SK-N-SH (cell line): ENCODE results near the gene CHDH. TPM values are rescaled to one million over a fixed set of nuclear protein-coding genes. Genes with fewer than 3 reads are reported as not detected.

Source experiments
- CTCF ChIA-PET: fragments of 300-600, 350-600 bp; formaldehyde crosslinking; extraction: SDS; loops from one replicate; lab custom pipeline; 2021; lab: Yijun Ruan, JAX
- POLR2A ChIA-PET: fragments of 350-600 bp; sonication (Branson Sonifier 250); formaldehyde crosslinking; extraction: SDS; loops from one replicate; lab custom pipeline; 2020; ENCODE audit warnings: antibody characterized with exemption, inconsistent platforms; lab: Yijun Ruan, JAX
- DNase-seq: peaks from one replicate; pipeline ENCODE4 v3.0.0; 2012
- H2AFZ ChIP-seq: fragments of 200-600 bp; sonication (generic); 2 replicates; pipeline ENCODE4 v1.8.1; 2016; ENCODE audit warnings: antibody characterized with exemption, mild to moderate bottlenecking, low read depth
- H3F3A ChIP-seq: fragments of 200-600 bp; sonication (generic); replicated peaks from 2 replicates; pipeline ENCODE3; 2016; ENCODE audit warnings: antibody characterized with exemption, mild to moderate bottlenecking; ENCODE audit not compliant: insufficient read depth
- H3K27ac ChIP-seq, 2 experiments: fragments of 200-500 bp in 1 of 2; fragments of 200-600 bp in 1 of 2; sonication (Bioruptor generic) in 1 of 2; sonication (generic), shearing (Covaris generic) in 1 of 2; 2 replicates each; pipeline versions ENCODE4 v1.5.1 to v1.6.1; 2014 to 2016; ENCODE audit warnings: low read depth in 2 of 2, inconsistent platforms in 1 of 2, low read length in 1 of 2, mild to moderate bottlenecking in 1 of 2, mixed read lengths in 1 of 2
- H3K27me3 ChIP-seq: fragments of 200-600 bp; sonication (generic), shearing (Covaris generic); 2 replicates; pipeline ENCODE4 v1.6.1; 2016; ENCODE audit warnings: mixed run types; ENCODE audit not compliant: insufficient read depth
- H3K36me3 ChIP-seq, 2 experiments: fragments of 200-500 bp in 1 of 2; fragments of 200-600 bp in 1 of 2; sonication (Bioruptor generic) in 1 of 2; sonication (generic) in 1 of 2; replicated peaks in 1 of 2; 2 replicates each; pipeline versions ENCODE3 to v1.5.1; 2014 to 2016; ENCODE audit warnings: low read length in 1 of 2, mild to moderate bottlenecking in 1 of 2; ENCODE audit not compliant: insufficient read depth in 2 of 2, control insufficient read depth in 1 of 2
- H3K4me1 ChIP-seq, 2 experiments: fragments of 200-500 bp in 1 of 2; fragments of 200-600 bp in 1 of 2; sonication (Bioruptor generic) in 1 of 2; sonication (generic), shearing (Covaris generic) in 1 of 2; 2 replicates each; pipeline versions ENCODE4 v1.5.1 to v1.6.1; 2014 to 2016; ENCODE audit warnings: low read depth in 1 of 2, low read length in 1 of 2, mixed run types in 1 of 2; ENCODE audit not compliant: insufficient read depth in 2 of 2, control insufficient read depth in 1 of 2
- H3K4me2 ChIP-seq: fragments of 200-600 bp; sonication (generic), shearing (Covaris generic); 2 replicates; pipeline ENCODE4 v1.6.1; 2017; ENCODE audit warnings: mixed run types
- H3K4me3 ChIP-seq, 2 experiments: fragments of 200-500 bp in 1 of 2; fragments of 200-600 bp in 1 of 2; sonication (Bioruptor generic) in 1 of 2; sonication (generic), shearing (Covaris generic) in 1 of 2; 2 replicates each; pipeline versions ENCODE4 v1.5.1 to v1.8.1; 2014 to 2016; ENCODE audit warnings: low read depth in 2 of 2, inconsistent platforms in 1 of 2, low read length in 1 of 2, mild to moderate bottlenecking in 1 of 2, mixed read lengths in 1 of 2, moderate library complexity in 1 of 2
- H3K79me2 ChIP-seq: fragments of 200-600 bp; sonication (generic); 2 replicates; pipeline ENCODE4 v1.8.1; 2017; ENCODE audit warnings: mild to moderate bottlenecking; ENCODE audit not compliant: insufficient read depth
- H3K9ac ChIP-seq: fragments of 200-600 bp; sonication (generic); 2 replicates; pipeline ENCODE4 v1.6.1; 2017; ENCODE audit warnings: mixed run types
- H3K9me2 ChIP-seq: fragments of 200-600 bp; sonication (generic); 2 replicates; pipeline ENCODE4 v1.6.1; 2017; ENCODE audit warnings: mixed run types
- H3K9me3 ChIP-seq: fragments of 200-600 bp; sonication (generic); 2 replicates; pipeline ENCODE4 v1.6.1; 2017; ENCODE audit warnings: mixed run types, mild to moderate bottlenecking, moderate library complexity
- H4K20me1 ChIP-seq: fragments of 200-600 bp; sonication (generic); 2 replicates; pipeline ENCODE4 v1.6.1; 2017; ENCODE audit warnings: mild to moderate bottlenecking, mixed run types; ENCODE audit not compliant: insufficient read depth
- CHD2 ChIP-seq: fragments of 150-350 bp; IDR thresholded peaks from 2 replicates; pipeline ENCODE4 v1.6.1; 2018; ENCODE audit warnings: low read length; ENCODE audit not compliant: partially characterized antibody
- ELF1 ChIP-seq: IDR thresholded peaks from 2 replicates; pipeline ENCODE4 v1.4.0; 2012
- EP300 ChIP-seq, 2 experiments: IDR thresholded peaks; 2 replicates each; pipeline versions ENCODE4 v1.4.0 to v1.6.1; 2012; ENCODE audit warnings: borderline replicate concordance in 1 of 2, low read depth in 1 of 2, low read length in 1 of 2
- EZH2phosphoT487 ChIP-seq: fragments of 200-600 bp; sonication (generic); IDR thresholded peaks from 2 replicates; pipeline ENCODE4 v1.6.1; 2017; ENCODE audit warnings: low read depth, mixed run types, mild to moderate bottlenecking, antibody characterized with exemption, moderate library complexity, borderline replicate concordance
- FOXM1 ChIP-seq: IDR thresholded peaks from 2 replicates; pipeline ENCODE4 v1.4.0; 2012; ENCODE audit warnings: low read depth, mild to moderate bottlenecking
- GABPA ChIP-seq: IDR thresholded peaks from 2 replicates; pipeline ENCODE4 v1.4.0; 2012; ENCODE audit warnings: low read depth, mild to moderate bottlenecking
- JUND ChIP-seq: IDR thresholded peaks from 2 replicates; pipeline ENCODE4 v1.4.0; 2012
- MXI1 ChIP-seq: IDR thresholded peaks from 2 replicates; pipeline ENCODE4 v1.6.1; 2012; ENCODE audit warnings: mild to moderate bottlenecking, low read depth, low read length, improper control_type of control experiment
- NFIC ChIP-seq: IDR thresholded peaks from 2 replicates; pipeline ENCODE4 v1.4.0; 2012; ENCODE audit warnings: borderline replicate concordance
- NRF1 ChIP-seq: IDR thresholded peaks from 2 replicates; pipeline ENCODE4 v1.6.1; 2012; ENCODE audit warnings: low read depth, mild to moderate bottlenecking, low read length
- RAD21 ChIP-seq: IDR thresholded peaks from 2 replicates; pipeline ENCODE4 v1.6.1; 2012; ENCODE audit warnings: mild to moderate bottlenecking, low read length
- SIN3A ChIP-seq: IDR thresholded peaks from 2 replicates; pipeline ENCODE4 v1.6.1; 2012; ENCODE audit warnings: low read depth, mild to moderate bottlenecking, low read length, moderate library complexity, borderline replicate concordance
- TAF1 ChIP-seq: IDR thresholded peaks from 2 replicates; pipeline ENCODE4 v1.6.1; 2012; ENCODE audit warnings: low read depth, mild to moderate bottlenecking, low read length, moderate library complexity, borderline replicate concordance
- TEAD4 ChIP-seq: IDR thresholded peaks from 2 replicates; pipeline ENCODE4 v1.4.0; 2012; ENCODE audit warnings: mild to moderate bottlenecking, borderline replicate concordance; ENCODE audit not compliant: insufficient read depth
- WGBS: methylation state at CpG from one replicate; pipeline ENCODE4 v1.1.6; 2017; ENCODE audit warnings: low lambda C conversion rate; 5-methylcytosine and 5-hydroxymethylcytosine counted together
- polyA plus RNA-seq, 3 experiments: library from polyadenylated mRNA; depleted of rRNA; stranded (reverse); fragments of >200 nt; gene quantifications; 2 replicates each; pipeline ENCODE4 v1.2.3, GENCODE V29; 2012
- TF ChIP-seq, protein P1 (sequence below): IDR thresholded peaks from 2 replicates; pipeline ENCODE4 v1.4.0; 2012; ENCODE audit warnings: low read depth, borderline replicate concordance
- TF ChIP-seq, protein P2 (sequence below): fragments of 150-350 bp; IDR thresholded peaks from 2 replicates; pipeline ENCODE4 v1.6.1; 2016; ENCODE audit warnings: mild to moderate bottlenecking, low read depth, low read length
- TF ChIP-seq, protein P3 (sequence below): IDR thresholded peaks from 2 replicates; pipeline ENCODE4 v1.4.0; 2012; ENCODE audit warnings: low read depth, borderline replicate concordance
- TF ChIP-seq, protein P4 (sequence below): IDR thresholded peaks from 2 replicates; pipeline ENCODE4; 2012
- TF ChIP-seq, protein P5 (sequence below): IDR thresholded peaks from 2 replicates; pipeline ENCODE4 v1.6.1; 2012; ENCODE audit warnings: mild to moderate bottlenecking, low read depth, low read length, moderate library complexity

Gene CHDH
- polyA plus RNA-seq, 1 of the 3 experiments (the other 2 are of a cell fraction) = 0.33 TPM

DNA sequence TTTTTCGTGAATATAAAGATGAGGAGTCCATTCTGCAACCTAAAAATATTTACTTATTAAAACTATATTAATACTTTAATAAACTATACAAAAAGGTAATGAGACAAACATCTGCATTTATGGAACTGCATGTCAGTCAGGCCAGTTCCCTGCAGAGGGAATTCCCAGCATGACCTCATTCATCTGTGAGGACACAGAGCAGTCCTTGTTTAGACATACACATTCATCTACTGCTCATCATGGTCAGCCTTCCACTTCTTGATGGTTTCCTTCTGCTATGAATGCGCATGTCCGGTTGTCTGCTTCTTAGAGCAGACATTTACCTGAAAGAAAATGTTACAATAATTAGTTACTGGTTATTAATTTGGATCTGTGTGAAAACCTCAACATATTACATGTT is 39.0 kb upstream of the CHDH start:
- no peaks in the 10 kb centered on the region for H3K9me2 ChIP-seq
- H3K27ac ChIP-seq = no peak overlapping the region
- CTCF ChIA-PET = no interaction called here
- 93% methylated on average over 3 of the region's 3 CpGs for WGBS
- no peak overlapping the region for H2AFZ ChIP-seq
- peaks cover 49% of the 10 kb centered on the region for H3K79me2 ChIP-seq
- H3K4me2 ChIP-seq = no peak overlapping the region
- DNase-seq = no peak
- peaks cover 29 to 34% of the 10 kb centered on the region in 2 experiments for H3K36me3 ChIP-seq
- H3K4me3 ChIP-seq = no peak overlapping the region
- no peak for TF ChIP-seq NFIC
- POLR2A ChIA-PET = no interaction called here
- no peaks in the 10 kb centered on the region for H3F3A ChIP-seq
- peaks cover 4 to 16% of the 10 kb centered on the region in 2 experiments; a peak in 2 of 4 replicates for H3K4me1 ChIP-seq
- H3K9me3 ChIP-seq = no peaks in the 10 kb centered on the region
- no peaks in the 10 kb centered on the region for H4K20me1 ChIP-seq
- H3K9ac ChIP-seq = no peak overlapping the region
- H3K27me3 ChIP-seq = no peaks in the 10 kb centered on the region

DNA sequence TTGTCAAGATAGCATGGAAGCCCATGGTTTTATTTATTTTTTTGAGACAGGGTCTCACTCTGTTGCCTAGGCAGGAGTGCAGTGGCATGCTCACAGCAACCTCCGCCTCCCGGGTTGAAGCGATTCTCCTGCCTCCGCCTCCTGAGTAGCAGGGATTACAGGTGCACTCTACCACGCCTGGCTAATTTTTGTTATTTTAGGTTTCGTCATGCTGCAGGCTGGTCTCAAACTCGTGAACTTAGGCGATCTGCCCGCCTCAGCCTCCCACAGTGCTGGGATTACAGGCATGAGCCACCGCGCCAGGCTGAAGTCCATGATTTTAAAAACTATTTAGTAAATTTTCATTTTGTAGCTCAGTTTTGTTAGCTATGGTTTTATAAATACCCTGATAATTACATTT is 38.4 kb upstream of the CHDH start:
- POLR2A ChIA-PET = no interaction called here
- Histone ChIP-seq H3K27me3 (no peaks in the 10 kb centered on the region), H2AFZ (no peak overlapping the region), H3K27ac (no peak overlapping the region), H3K9me2 (no peaks in the 10 kb centered on the region), H4K20me1 (no peaks in the 10 kb centered on the region), H3K9ac (no peak overlapping the region)
- CTCF ChIA-PET = no interaction called here
- TF ChIP-seq, protein P1, sequence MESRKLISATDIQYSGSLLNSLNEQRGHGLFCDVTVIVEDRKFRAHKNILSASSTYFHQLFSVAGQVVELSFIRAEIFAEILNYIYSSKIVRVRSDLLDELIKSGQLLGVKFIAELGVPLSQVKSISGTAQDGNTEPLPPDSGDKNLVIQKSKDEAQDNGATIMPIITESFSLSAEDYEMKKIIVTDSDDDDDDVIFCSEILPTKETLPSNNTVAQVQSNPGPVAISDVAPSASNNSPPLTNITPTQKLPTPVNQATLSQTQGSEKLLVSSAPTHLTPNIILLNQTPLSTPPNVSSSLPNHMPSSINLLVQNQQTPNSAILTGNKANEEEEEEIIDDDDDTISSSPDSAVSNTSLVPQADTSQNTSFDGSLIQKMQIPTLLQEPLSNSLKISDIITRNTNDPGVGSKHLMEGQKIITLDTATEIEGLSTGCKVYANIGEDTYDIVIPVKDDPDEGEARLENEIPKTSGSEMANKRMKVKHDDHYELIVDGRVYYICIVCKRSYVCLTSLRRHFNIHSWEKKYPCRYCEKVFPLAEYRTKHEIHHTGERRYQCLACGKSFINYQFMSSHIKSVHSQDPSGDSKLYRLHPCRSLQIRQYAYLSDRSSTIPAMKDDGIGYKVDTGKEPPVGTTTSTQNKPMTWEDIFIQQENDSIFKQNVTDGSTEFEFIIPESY = no peak
- no peak for TF ChIP-seq CHD2
- no peak for TF ChIP-seq NRF1
- TF ChIP-seq SIN3A = no peak
- no peak for TF ChIP-seq RAD21
- no peak for TF ChIP-seq EZH2phosphoT487
- TF ChIP-seq NFIC = no peak
- TF ChIP-seq, protein P2, sequence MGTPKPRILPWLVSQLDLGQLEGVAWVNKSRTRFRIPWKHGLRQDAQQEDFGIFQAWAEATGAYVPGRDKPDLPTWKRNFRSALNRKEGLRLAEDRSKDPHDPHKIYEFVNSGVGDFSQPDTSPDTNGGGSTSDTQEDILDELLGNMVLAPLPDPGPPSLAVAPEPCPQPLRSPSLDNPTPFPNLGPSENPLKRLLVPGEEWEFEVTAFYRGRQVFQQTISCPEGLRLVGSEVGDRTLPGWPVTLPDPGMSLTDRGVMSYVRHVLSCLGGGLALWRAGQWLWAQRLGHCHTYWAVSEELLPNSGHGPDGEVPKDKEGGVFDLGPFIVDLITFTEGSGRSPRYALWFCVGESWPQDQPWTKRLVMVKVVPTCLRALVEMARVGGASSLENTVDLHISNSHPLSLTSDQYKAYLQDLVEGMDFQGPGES = no peak
- TF ChIP-seq JUND = no peak
- TF ChIP-seq FOXM1 = no peak
- TF ChIP-seq, protein P3, sequence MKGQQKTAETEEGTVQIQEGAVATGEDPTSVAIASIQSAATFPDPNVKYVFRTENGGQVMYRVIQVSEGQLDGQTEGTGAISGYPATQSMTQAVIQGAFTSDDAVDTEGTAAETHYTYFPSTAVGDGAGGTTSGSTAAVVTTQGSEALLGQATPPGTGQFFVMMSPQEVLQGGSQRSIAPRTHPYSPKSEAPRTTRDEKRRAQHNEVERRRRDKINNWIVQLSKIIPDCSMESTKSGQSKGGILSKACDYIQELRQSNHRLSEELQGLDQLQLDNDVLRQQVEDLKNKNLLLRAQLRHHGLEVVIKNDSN = no peak
- TF ChIP-seq, protein P4, sequence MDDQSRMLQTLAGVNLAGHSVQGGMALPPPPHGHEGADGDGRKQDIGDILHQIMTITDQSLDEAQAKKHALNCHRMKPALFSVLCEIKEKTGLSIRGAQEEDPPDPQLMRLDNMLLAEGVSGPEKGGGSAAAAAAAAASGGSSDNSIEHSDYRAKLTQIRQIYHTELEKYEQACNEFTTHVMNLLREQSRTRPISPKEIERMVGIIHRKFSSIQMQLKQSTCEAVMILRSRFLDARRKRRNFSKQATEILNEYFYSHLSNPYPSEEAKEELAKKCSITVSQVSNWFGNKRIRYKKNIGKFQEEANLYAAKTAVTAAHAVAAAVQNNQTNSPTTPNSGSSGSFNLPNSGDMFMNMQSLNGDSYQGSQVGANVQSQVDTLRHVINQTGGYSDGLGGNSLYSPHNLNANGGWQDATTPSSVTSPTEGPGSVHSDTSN = no peak
- TF ChIP-seq TEAD4 = no peak
- TF ChIP-seq, protein P5, sequence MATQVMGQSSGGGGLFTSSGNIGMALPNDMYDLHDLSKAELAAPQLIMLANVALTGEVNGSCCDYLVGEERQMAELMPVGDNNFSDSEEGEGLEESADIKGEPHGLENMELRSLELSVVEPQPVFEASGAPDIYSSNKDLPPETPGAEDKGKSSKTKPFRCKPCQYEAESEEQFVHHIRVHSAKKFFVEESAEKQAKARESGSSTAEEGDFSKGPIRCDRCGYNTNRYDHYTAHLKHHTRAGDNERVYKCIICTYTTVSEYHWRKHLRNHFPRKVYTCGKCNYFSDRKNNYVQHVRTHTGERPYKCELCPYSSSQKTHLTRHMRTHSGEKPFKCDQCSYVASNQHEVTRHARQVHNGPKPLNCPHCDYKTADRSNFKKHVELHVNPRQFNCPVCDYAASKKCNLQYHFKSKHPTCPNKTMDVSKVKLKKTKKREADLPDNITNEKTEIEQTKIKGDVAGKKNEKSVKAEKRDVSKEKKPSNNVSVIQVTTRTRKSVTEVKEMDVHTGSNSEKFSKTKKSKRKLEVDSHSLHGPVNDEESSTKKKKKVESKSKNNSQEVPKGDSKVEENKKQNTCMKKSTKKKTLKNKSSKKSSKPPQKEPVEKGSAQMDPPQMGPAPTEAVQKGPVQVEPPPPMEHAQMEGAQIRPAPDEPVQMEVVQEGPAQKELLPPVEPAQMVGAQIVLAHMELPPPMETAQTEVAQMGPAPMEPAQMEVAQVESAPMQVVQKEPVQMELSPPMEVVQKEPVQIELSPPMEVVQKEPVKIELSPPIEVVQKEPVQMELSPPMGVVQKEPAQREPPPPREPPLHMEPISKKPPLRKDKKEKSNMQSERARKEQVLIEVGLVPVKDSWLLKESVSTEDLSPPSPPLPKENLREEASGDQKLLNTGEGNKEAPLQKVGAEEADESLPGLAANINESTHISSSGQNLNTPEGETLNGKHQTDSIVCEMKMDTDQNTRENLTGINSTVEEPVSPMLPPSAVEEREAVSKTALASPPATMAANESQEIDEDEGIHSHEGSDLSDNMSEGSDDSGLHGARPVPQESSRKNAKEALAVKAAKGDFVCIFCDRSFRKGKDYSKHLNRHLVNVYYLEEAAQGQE = no peak
- TF ChIP-seq ELF1 = no peak
- TF ChIP-seq EP300 (IDR thresholded peaks at IDR 0.05; ENCODE audit: borderline replicate concordance in 1 of 2, low read depth in 1 of 2, low read length in 1 of 2) = no peak
- no peak for TF ChIP-seq TAF1
- TF ChIP-seq GABPA = no peak
- TF ChIP-seq MXI1 = no peak
- TF ChIP-seq, all 33 proteins: peak for 0
- Histone ChIP-seq H3K4me3 (no peak overlapping the region), H3K36me3 (peaks cover 32 to 39% of the 10 kb centered on the region in 2 experiments), H3K4me2 (no peak overlapping the region), H3K9me3 (no peaks in the 10 kb centered on the region), H3F3A (no peaks in the 10 kb centered on the region), H3K79me2 (peaks cover 48% of the 10 kb centered on the region), H3K4me1 (peaks cover 4 to 12% of the 10 kb centered on the region in 2 experiments; a peak in 2 of 4 replicates)
- 98% methylated on average over 11 of the region's 11 CpGs for WGBS
- DNase-seq = no peak
